Endothelial cell of umbilical vein (primary cell): Measurements from ENCODE around the gene ADAM22. TPM values are rescaled to one million over a fixed set of nuclear protein-coding genes. Genes with fewer than 3 reads are reported as not detected.

ENCODE experiments used
- BruUV-seq: library from RNA; stranded (reverse); fragments of 400-500 nt; replicated peaks from 2 replicates; lab custom pipeline; 2021; lab: Mats Ljungman, UMichigan
- CTCF ChIA-PET: fragments of 300-600, 350-600 bp; sonication (Branson Sonifier 250); formaldehyde crosslinking; loops from one replicate; lab custom pipeline; 2021; ENCODE audit warnings: antibody characterized with exemption, inconsistent platforms; lab: Charles Lee
- POLR2A ChIA-PET: fragments of 300-600, 350-600 bp; sonication (Branson Sonifier 250); formaldehyde crosslinking; loops from one replicate; lab custom pipeline; 2021; ENCODE audit warnings: antibody characterized with exemption, inconsistent platforms; lab: Charles Lee
- DNase-seq: peaks from one replicate; pipeline ENCODE4 v3.0.0-alpha.2; 2011; ENCODE audit warnings: low read depth, low spot score
- FAIRE-seq: peaks from 2 replicates; lab custom pipeline; 2011; peaks lifted over from hg19 to GRCh38; lab: Jason Lieb, UNC
- H2AFZ ChIP-seq: 2 replicates; pipeline ENCODE4 v1.6.0; 2012; ENCODE audit warnings: low read depth, low read length, control low read depth, inconsistent platforms
- H3K27ac ChIP-seq: 2 replicates; pipeline ENCODE4 v1.5.1; 2011; ENCODE audit warnings: low read depth, mild to moderate bottlenecking, control low read depth, low read length, moderate library complexity; ENCODE audit not compliant: insufficient read depth
- H3K27me3 ChIP-seq, 2 experiments: 2 replicates each; pipeline versions ENCODE4 v1.6.0 to v1.6.1; 2011; ENCODE audit warnings: low read length in 2 of 2, mixed read lengths in 1 of 2; ENCODE audit not compliant: control insufficient read depth in 2 of 2, insufficient read depth in 2 of 2
- H3K36me3 ChIP-seq, 2 experiments: 2 replicates in 1 of 2; 3 replicates in 1 of 2; pipeline ENCODE4 v1.5.1; 2011; ENCODE audit warnings: low read length in 2 of 2, mild to moderate bottlenecking in 1 of 2, moderate library complexity in 1 of 2; ENCODE audit not compliant: control insufficient read depth in 2 of 2, insufficient read depth in 2 of 2; ENCODE audit errors: extremely low read depth in 1 of 2
- H3K4me1 ChIP-seq: 3 replicates; pipeline ENCODE4 v1.5.1; 2011; ENCODE audit warnings: mild to moderate bottlenecking, low read length; ENCODE audit not compliant: control insufficient read depth, insufficient read depth; ENCODE audit errors: extremely low read depth
- H3K4me2 ChIP-seq: 2 replicates; pipeline ENCODE4 v1.6.1; 2011; ENCODE audit warnings: low read length, control low read depth, mixed read lengths; ENCODE audit not compliant: insufficient read depth
- H3K4me3 ChIP-seq, 3 experiments: fragments of 200-600 bp in 1 of 3; sonication (generic), shearing (Covaris generic) in 1 of 3; replicated peaks in 1 of 3; 2 replicates each; pipeline ENCODE4 v1.5.1; 2011 to 2016; ENCODE audit warnings: control low read depth in 3 of 3, low read length in 3 of 3, mild to moderate bottlenecking in 2 of 3, inconsistent platforms in 1 of 3, low read depth in 1 of 3, moderate library complexity in 1 of 3; ENCODE audit not compliant: insufficient read depth in 1 of 3
- H3K79me2 ChIP-seq: 2 replicates; pipeline ENCODE4 v1.6.0; 2012; ENCODE audit warnings: low read length, inconsistent platforms; ENCODE audit not compliant: control insufficient read depth, insufficient read depth
- H3K9ac ChIP-seq: replicated peaks from 2 replicates; pipeline ENCODE3; 2011; ENCODE audit warnings: low read length, control low read depth; ENCODE audit not compliant: insufficient read depth; ENCODE audit errors: extremely low read depth
- H3K9me1 ChIP-seq: replicated peaks from 3 replicates; pipeline ENCODE4 v1.6.0; 2011; ENCODE audit warnings: mild to moderate bottlenecking, low read length; ENCODE audit not compliant: control insufficient read depth, insufficient read depth; ENCODE audit errors: extremely low read depth
- H3K9me3 ChIP-seq: replicated peaks from 2 replicates; pipeline ENCODE4 v1.5.1; 2012; ENCODE audit warnings: low read length, inconsistent platforms; ENCODE audit not compliant: control insufficient read depth, insufficient read depth
- H4K20me1 ChIP-seq: replicated peaks from 2 replicates; pipeline ENCODE3; 2011; ENCODE audit warnings: mild to moderate bottlenecking, low read length; ENCODE audit not compliant: control insufficient read depth, insufficient read depth; ENCODE audit errors: extremely low read depth
- CTCF ChIP-seq, 2 donors: IDR thresholded peaks; 1 replicate in 1 of 2; 2 replicates in 1 of 2; pipeline ENCODE4 v1.5.1; 2011; ENCODE audit warnings: low read length in 2 of 2, mild to moderate bottlenecking in 2 of 2, moderate library complexity in 2 of 2, control low read depth in 1 of 2, inconsistent platforms in 1 of 2, low read depth in 1 of 2; ENCODE audit not compliant: insufficient read depth in 1 of 2; ENCODE audit errors: extremely low read depth in 1 of 2
- EZH2 ChIP-seq: IDR thresholded peaks from 2 replicates; pipeline ENCODE4 v1.6.1; 2012; ENCODE audit warnings: borderline replicate concordance, low read depth, mild to moderate bottlenecking, moderate library complexity, low read length, inconsistent platforms; ENCODE audit not compliant: severe bottlenecking
- FOS ChIP-seq: IDR thresholded peaks from 2 replicates; pipeline ENCODE4 v1.6.1; 2011; ENCODE audit warnings: mild to moderate bottlenecking, low read length, moderate library complexity, borderline replicate concordance; ENCODE audit not compliant: insufficient read depth
- GATA2 ChIP-seq: IDR thresholded peaks from 2 replicates; pipeline ENCODE4 v1.7.0; 2011; ENCODE audit warnings: low read depth, mild to moderate bottlenecking, moderate library complexity, mixed read lengths, low read length; ENCODE audit not compliant: insufficient read length, insufficient read depth
- JUN ChIP-seq: IDR thresholded peaks from 2 replicates; pipeline ENCODE4 v1.6.1; 2011; ENCODE audit warnings: borderline replicate concordance, low read depth; ENCODE audit not compliant: insufficient read length, insufficient read depth
- MAX ChIP-seq: IDR thresholded peaks from 2 replicates; pipeline ENCODE4 v1.6.1; 2011; ENCODE audit not compliant: insufficient read depth, insufficient read length
- MYC ChIP-seq: IDR thresholded peaks from one replicate; pipeline ENCODE4 v1.6.1; 2011; ENCODE audit warnings: mild to moderate bottlenecking, low read depth, low read length
- POLR2A ChIP-seq: IDR thresholded peaks from 2 replicates; pipeline ENCODE4 v1.6.1; 2012; ENCODE audit warnings: low read depth, mild to moderate bottlenecking, control low read depth, low read length
- POLR2AphosphoS5 ChIP-seq: IDR thresholded peaks from 2 replicates; pipeline ENCODE4 v1.6.1; 2012; ENCODE audit warnings: low read depth, mild to moderate bottlenecking, control low read depth, low read length, moderate library complexity; ENCODE audit not compliant: insufficient read depth
- dilution Hi-C: fragments of 300-500 bp; cut with MboI; formaldehyde crosslinking; loops from one replicate; pipeline ENCODE4 v1.15.0; 2019; ENCODE audit warnings: low sequenced_read_pairs; ENCODE audit not compliant: extremely low pct_ligation_motif_present
- intact Hi-C: fragments of 100-400 bp; cut with micrococcal nuclease; formaldehyde crosslinking; loops from one replicate; pipeline ENCODE4 v1.10.0; 2022
- polyA plus RNA-seq, 4 experiments: library from polyadenylated mRNA; depleted of rRNA in 3 of 4; stranded (reverse) in 3 of 4; unstranded in 1 of 4; fragments of >200 nt; gene quantifications; 2 replicates each; pipeline versions ENCODE4 v1.2.1 to v1.2.3, GENCODE V29; 2011 to 2012; ENCODE audit warnings: missing spikeins in 1 of 4
- total RNA-seq: library from RNA; stranded (reverse); gene quantifications from 2 replicates; pipeline ENCODE4 v1.2.3, GENCODE V29; 2021

ADAM22 gene
- total and polyA plus RNA-seq, 2 donors (not counting 3 experiments of a cell fraction or from before 2014, with no cell fraction given), result 0.33 to 0.53 TPM

- Histone ChIP-seq H3K9me1 (no peaks in the 10 kb centered on the region), H3K79me2 (no peaks in the 10 kb centered on the region), H3K4me1 (no peaks in the 10 kb centered on the region), H3K36me3 (no peaks in the 10 kb centered on the region), H3K4me3 (no peak overlapping the region), H3K27me3 (no peaks in the 10 kb centered on the region), H3K27ac (no peak overlapping the region), H3K9me3 (no peaks in the 10 kb centered on the region), H3K4me2 (no peak overlapping the region), H2AFZ (no peak overlapping the region), H3K9ac (no peak overlapping the region), H4K20me1 (no peaks in the 10 kb centered on the region)
- no peak for FAIRE-seq
- BruUV-seq, result no TSS peak
- intact Hi-C loops, result no loop called here
- no peak for TF ChIP-seq POLR2A
- no peak for TF ChIP-seq MYC
- ChIA-PET CTCF (interaction anchor here (2.2 kb wide), 1 partner anchor 659 kb away, joined by 6 read pairs; no protein-coding TSS in a partner anchor), POLR2A (no interaction called here)
- no peak for DNase-seq
- dilution Hi-C loops, result no loop called here
These were observed 231.6 kb downstream of the ADAM22 start for GRCh38 chr7:88165697-88166096.

GRCh38 chr7:88167223-88167622 is 233.2 kb downstream of the ADAM22 start:
- BruUV-seq, result no TSS peak
- H3K27ac ChIP-seq, result no peak overlapping the region
- TF ChIP-seq GATA2 (no peak), CTCF (IDR thresholded peaks at IDR 0.05; ENCODE audit: extremely low read depth in 1 of 2, insufficient read depth in 1 of 2, low read depth in 1 of 2, low read length in 2 of 2) (no peak), JUN (no peak), POLR2A (no peak), POLR2AphosphoS5 (no peak), MYC (no peak), FOS (no peak), MAX (no peak), EZH2 (no peak)
- H2AFZ ChIP-seq, result no peak overlapping the region
- H3K9ac ChIP-seq, result no peak overlapping the region
- H3K9me1 ChIP-seq, result no peaks in the 10 kb centered on the region
- dilution Hi-C loops (no loop called here), intact Hi-C loops (no loop called here)
- H3K36me3 ChIP-seq, result no peaks in the 10 kb centered on the region
- CTCF ChIA-PET, result interaction anchor here (0.9 to 2.2 kb wide), 3 partner anchors 42 to 752 kb away, joined by 3 to 6 read pairs (median 3); no protein-coding TSS in a partner anchor
- H3K4me3 ChIP-seq, result no peak overlapping the region
- H3K27me3 ChIP-seq, result no peaks in the 10 kb centered on the region
- POLR2A ChIA-PET, result no interaction called here
- no peak for DNase-seq
- no peak for FAIRE-seq
- H3K4me1 ChIP-seq, result no peaks in the 10 kb centered on the region
- no peaks in the 10 kb centered on the region for H4K20me1 ChIP-seq
- H3K79me2 ChIP-seq, result no peaks in the 10 kb centered on the region
- H3K9me3 ChIP-seq, result no peaks in the 10 kb centered on the region
- no peak overlapping the region for H3K4me2 ChIP-seq
